Tibial artery (tissue), 4 donors: ENCODE results near the gene NXN.

ENCODE experiments used
- DNase-seq, 2 donors: peaks; one replicate each; pipeline ENCODE4 v3.0.0-alpha.2; 2019
- H3K27ac ChIP-seq, 2 donors: fragments of 200-600 bp; sonication (generic) in 1 of 2; 1 replicate in 1 of 2; 2 replicates in 1 of 2; pipeline ENCODE4 v1.5.1; 2018 to 2019; ENCODE audit warnings: mild to moderate bottlenecking in 1 of 2
- H3K27me3 ChIP-seq, 2 donors: fragments of 200-600 bp; sonication (generic) in 1 of 2; one replicate each; pipeline versions ENCODE4 v1.5.1 to v1.6.0; 2016 to 2019
- H3K36me3 ChIP-seq, 3 donors: fragments of 200-600 bp; sonication (generic) in 2 of 3; one replicate each; pipeline ENCODE4 v1.5.1; 2016 to 2019; ENCODE audit warnings: mild to moderate bottlenecking in 2 of 3
- H3K4me1 ChIP-seq, 4 donors: fragments of 200-600 bp; sonication (generic) in 2 of 4; 1 replicate in 3 of 4; 2 replicates in 1 of 4; pipeline ENCODE4 v1.5.1; 2016 to 2019
- H3K4me3 ChIP-seq, 2 donors: fragments of 200-600 bp; sonication (generic) in 1 of 2; 1 replicate in 1 of 2; 2 replicates in 1 of 2; pipeline ENCODE4 v1.5.1; 2018 to 2019; ENCODE audit warnings: mild to moderate bottlenecking in 2 of 2
- H3K9me3 ChIP-seq, 3 donors: fragments of 200-600 bp; sonication (generic) in 1 of 3; one replicate each; pipeline ENCODE4 v1.5.1; 2016 to 2019
- CTCF ChIP-seq, 2 experiments: fragments of 200-600 bp in 1 of 2; fragments of 450-650 bp in 1 of 2; IDR thresholded peaks; one replicate each; pipeline ENCODE4 v1.5.1; 2017 to 2019; ENCODE audit warnings: antibody characterized with exemption in 2 of 2, mild to moderate bottlenecking in 1 of 2, moderate library complexity in 1 of 2
- intact Hi-C: fragments of 100-400 bp; cut with DNase I; formaldehyde crosslinking; loops from one replicate; pipeline ENCODE4 v1.15.0; 2023; ENCODE audit warnings: low total_unique reads

The NXN gene

GRCh38 chr17:781805-782731 is 197.5 kb downstream of the NXN start, which contains the start of the genes GLOD4 and MRM3:
Gene GLOD4, minus strand, starts transcription at chr17:782280. Its CDS starts 25 bp downstream, at chr17:782255.
Gene MRM3, plus strand, starts transcription at chr17:782353. Its CDS starts 26 bp downstream, at chr17:782379.
- DNase-seq: peak; percentile 94 to 95
- peak within 1 kb of the TSS; percentile 81 to 92 for H3K4me3 ChIP-seq
- peaks cover 13 to 28% (median 16%) of the 10 kb centered on the region in 3 donors for H3K36me3 ChIP-seq
- TF ChIP-seq CTCF (IDR thresholded peaks at IDR 0.05): peak in 1 of 2 experiments; percentile 46
- H3K27ac ChIP-seq: peak within 1 kb of the TSS; percentile 85 to 88
- intact Hi-C loops: no loop called here
- peaks cover 0 to 25% (median 20%) of the 10 kb centered on the region in 4 donors for H3K4me1 ChIP-seq
- no peaks in the 10 kb centered on the region for H3K27me3 ChIP-seq
- no peaks in the 10 kb centered on the region for H3K9me3 ChIP-seq

GRCh38 chr17:778096-778495 is 201.5 kb downstream of the NXN start:
- H3K27me3 ChIP-seq: no peaks in the 10 kb centered on the region
- H3K27ac ChIP-seq: no peak overlapping the region
- H3K4me1 ChIP-seq: peaks cover 0 to 14% (median 12%) of the 10 kb centered on the region in 4 donors
- no peak for TF ChIP-seq CTCF (IDR thresholded peaks at IDR 0.05)
- H3K9me3 ChIP-seq: no peaks in the 10 kb centered on the region
- DNase-seq: no peak
- no peak overlapping the region for H3K4me3 ChIP-seq
- intact Hi-C loops: no loop called here
- H3K36me3 ChIP-seq: peaks cover 30 to 56% (median 54%) of the 10 kb centered on the region in 3 donors

GRCh38 chr17:774313-774584 is 205.3 kb downstream of the NXN start:
- no peak overlapping the region for H3K27ac ChIP-seq
- H3K4me1 ChIP-seq: no peaks in the 10 kb centered on the region
- no peaks in the 10 kb centered on the region for H3K9me3 ChIP-seq
- no peak for TF ChIP-seq CTCF (IDR thresholded peaks at IDR 0.05)
- peaks cover 54 to 93% (median 85%) of the 10 kb centered on the region in 3 donors for H3K36me3 ChIP-seq
- H3K27me3 ChIP-seq: no peaks in the 10 kb centered on the region
- DNase-seq: no peak
- H3K4me3 ChIP-seq: no peak overlapping the region
- intact Hi-C loops: no loop called here

GRCh38 chr17:773467-774312 is 205.9 kb downstream of the NXN start:
- H3K36me3 ChIP-seq: peaks cover 57 to 96% (median 89%) of the 10 kb centered on the region in 3 donors
- H3K4me3 ChIP-seq: no peak overlapping the region
- intact Hi-C loops: no loop called here
- DNase-seq: no peak
- no peak for TF ChIP-seq CTCF (IDR thresholded peaks at IDR 0.05)
- no peaks in the 10 kb centered on the region for H3K9me3 ChIP-seq
- H3K27me3 ChIP-seq: no peaks in the 10 kb centered on the region
- no peaks in the 10 kb centered on the region for H3K4me1 ChIP-seq
- H3K27ac ChIP-seq: no peak overlapping the region

GRCh38 chr17:773016-773415 is 206.6 kb downstream of the NXN start:
- intact Hi-C loops: no loop called here
- no peak overlapping the region for H3K27ac ChIP-seq
- TF ChIP-seq CTCF (IDR thresholded peaks at IDR 0.05): no peak
- no peak for DNase-seq
- H3K27me3 ChIP-seq: no peaks in the 10 kb centered on the region
- peaks cover 55 to 96% (median 83%) of the 10 kb centered on the region in 3 donors for H3K36me3 ChIP-seq
- H3K4me1 ChIP-seq: no peaks in the 10 kb centered on the region
- H3K9me3 ChIP-seq: no peaks in the 10 kb centered on the region
- H3K4me3 ChIP-seq: no peak overlapping the region
